HL-60 (cell line): ENCODE data around the gene PPFIA4.

Experiments used
- DNase-seq, 2 experiments: peaks; one replicate each; pipeline ENCODE4 v3.0.0-alpha.2; 2010 to 2020; ENCODE audit warnings: low read depth in 1 of 2, low spot score in 1 of 2
- H3K27ac ChIP-seq: fragments of 250-450 bp; sonication (Bioruptor Pico); replicated peaks from 2 replicates; pipeline ENCODE4 v1.5.1; 2020; ENCODE audit warnings: mild to moderate bottlenecking, moderate library complexity
- H3K27me3 ChIP-seq: fragments of 250-450 bp; sonication (Bioruptor Pico); 2 replicates; pipeline ENCODE4 v1.5.1; 2021; ENCODE audit warnings: mild to moderate bottlenecking, moderate library complexity; ENCODE audit not compliant: insufficient read depth, poor library complexity, severe bottlenecking
- H3K4me3 ChIP-seq: replicated peaks from 2 replicates; pipeline ENCODE4 v1.5.1; 2011; ENCODE audit warnings: mild to moderate bottlenecking, control low read depth, low read length; ENCODE audit not compliant: insufficient read depth
- CTCF ChIP-seq: IDR thresholded peaks from one replicate; pipeline ENCODE4 v1.5.1; 2011; ENCODE audit warnings: low read length, control low read depth, inconsistent platforms; ENCODE audit not compliant: insufficient read depth
- GABPA ChIP-seq: IDR thresholded peaks from 2 replicates; pipeline ENCODE4 v1.6.1; 2012; ENCODE audit warnings: low read depth
- POLR2AphosphoS5 ChIP-seq: IDR thresholded peaks from 2 replicates; pipeline ENCODE4 v1.6.1; 2012; ENCODE audit warnings: low read depth
- REST ChIP-seq: IDR thresholded peaks from 2 replicates; pipeline ENCODE4 v1.6.1; 2012; ENCODE audit warnings: low read depth; ENCODE audit not compliant: insufficient replicate concordance
- SPI1 ChIP-seq: IDR thresholded peaks from 2 replicates; pipeline ENCODE4 v1.6.1; 2012; ENCODE audit warnings: low read depth, mild to moderate bottlenecking, borderline replicate concordance

The PPFIA4 gene

GRCh38 chr1:203057911-203058675, 31.8 kb downstream of the PPFIA4 start:
- TF ChIP-seq SPI1 (0 out of 2 replicates have a peak, but pooled peaks have one; percentile 16), POLR2AphosphoS5 (0 out of 2 replicates have a peak, but pooled peaks have one; percentile 24), REST (no peak)
- DNase-seq = peak; percentile 62 to 77
- H3K4me3 ChIP-seq = no peak overlapping the region
- H3K27ac ChIP-seq = peak overlapping the region; percentile 81
- no peaks in the 10 kb centered on the region for H3K27me3 ChIP-seq

- TF ChIP-seq SPI1 (no peak), POLR2AphosphoS5 (no peak), GABPA (no peak), CTCF (no peak), REST (no peak)
- peak overlapping the region; percentile 81 for H3K27ac ChIP-seq
- no peaks in the 10 kb centered on the region for H3K27me3 ChIP-seq
- peak in 1 of 2 experiments; percentile 82 for DNase-seq
- H3K4me3 ChIP-seq = no peak overlapping the region
Observed at GRCh38 chr1:203058676-203058935, 32.3 kb downstream of the PPFIA4 start.

- Histone ChIP-seq H3K4me3 (no peak overlapping the region), H3K27me3 (no peaks in the 10 kb centered on the region), H3K27ac (peak overlapping the region; percentile 81)
- no peak for TF ChIP-seq REST
- TF ChIP-seq POLR2AphosphoS5 = peak; percentile 47; the same call in 1 of the 2 replicates
- TF ChIP-seq SPI1 = peak; percentile 90
- peak; percentile 89 for DNase-seq
Observed at GRCh38 chr1:203059485-203059884, 33.2 kb downstream of the PPFIA4 start.

- Histone ChIP-seq H3K4me3 (no peak overlapping the region), H3K27ac (peak overlapping the region; percentile 81), H3K27me3 (no peaks in the 10 kb centered on the region)
- TF ChIP-seq REST = no peak
- no peak for TF ChIP-seq CTCF
- no peak for TF ChIP-seq GABPA
- TF ChIP-seq POLR2AphosphoS5 = no peak
- TF ChIP-seq SPI1 = no peak
- DNase-seq = no peak
Observed at GRCh38 chr1:203060115-203060514, 33.8 kb downstream of the PPFIA4 start.
